Suprapubic skin (tissue), 3 donors: ENCODE data around the gene TTC12.

Source experiments
- CTCF ChIP-seq, 2 donors: fragments of 200-600 bp in 1 of 2; fragments of 450-650 bp in 1 of 2; sonication (generic) in 1 of 2; IDR thresholded peaks; one replicate each; pipeline ENCODE4 v1.5.1; 2016 to 2019; ENCODE audit warnings: antibody characterized with exemption in 2 of 2, mild to moderate bottlenecking in 1 of 2, moderate library complexity in 1 of 2
- EP300 ChIP-seq: sonication (generic); formaldehyde crosslinking; IDR thresholded peaks from one replicate; pipeline ENCODE4 v1.6.1; 2017; ENCODE audit warnings: antibody characterized with exemption
- POLR2A ChIP-seq, 2 donors: fragments of 450-650 bp; IDR thresholded peaks; one replicate each; pipeline ENCODE4 v1.6.1; 2017; ENCODE audit warnings: antibody characterized with exemption in 2 of 2, mild to moderate bottlenecking in 2 of 2, moderate library complexity in 2 of 2

- TF ChIP-seq CTCF (IDR thresholded peaks at IDR 0.05) (no peak), POLR2A (IDR thresholded peaks at IDR 0.05) (no peak), EP300 (no peak)
Observed at GRCh38 chr11:113369411-113369810, 55.0 kb downstream of the TTC12 start.
